ENCODE measurements around the gene CA7. TPM values are rescaled to one million over a fixed set of nuclear protein-coding genes. Genes with fewer than 3 reads are reported as not detected.

Gene CA7
- total RNA-seq, 6 donors from 2014 or later = not detected

DNA sequence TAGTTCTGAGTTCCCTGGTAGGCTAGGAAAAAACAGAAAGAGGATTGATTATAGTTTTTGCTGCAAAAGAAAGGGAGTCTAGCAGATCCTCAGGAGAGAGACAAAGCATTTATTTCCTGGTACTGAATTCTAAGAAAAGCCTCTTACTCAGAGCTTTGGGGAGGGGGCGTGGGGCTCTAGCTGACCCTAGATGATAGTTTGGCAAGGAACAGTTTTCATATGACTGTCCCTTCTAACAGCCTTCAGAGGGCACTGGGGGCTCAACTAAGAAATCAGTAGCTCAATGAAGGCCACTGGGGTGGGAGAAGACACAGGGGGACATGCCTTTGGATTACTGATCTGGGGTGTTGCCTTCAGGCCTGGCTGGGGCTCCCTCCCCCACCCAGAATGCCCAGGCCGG is 4.0 kb downstream of the CA7 start:
- TF ChIP-seq POLR2AphosphoS5 (IDR thresholded peaks at IDR 0.05) (no peak), POLR2A (IDR thresholded peaks at IDR 0.05) (no peak), EP300 (IDR thresholded peaks at IDR 0.05) (no peak)
- TF ChIP-seq, protein P1, sequence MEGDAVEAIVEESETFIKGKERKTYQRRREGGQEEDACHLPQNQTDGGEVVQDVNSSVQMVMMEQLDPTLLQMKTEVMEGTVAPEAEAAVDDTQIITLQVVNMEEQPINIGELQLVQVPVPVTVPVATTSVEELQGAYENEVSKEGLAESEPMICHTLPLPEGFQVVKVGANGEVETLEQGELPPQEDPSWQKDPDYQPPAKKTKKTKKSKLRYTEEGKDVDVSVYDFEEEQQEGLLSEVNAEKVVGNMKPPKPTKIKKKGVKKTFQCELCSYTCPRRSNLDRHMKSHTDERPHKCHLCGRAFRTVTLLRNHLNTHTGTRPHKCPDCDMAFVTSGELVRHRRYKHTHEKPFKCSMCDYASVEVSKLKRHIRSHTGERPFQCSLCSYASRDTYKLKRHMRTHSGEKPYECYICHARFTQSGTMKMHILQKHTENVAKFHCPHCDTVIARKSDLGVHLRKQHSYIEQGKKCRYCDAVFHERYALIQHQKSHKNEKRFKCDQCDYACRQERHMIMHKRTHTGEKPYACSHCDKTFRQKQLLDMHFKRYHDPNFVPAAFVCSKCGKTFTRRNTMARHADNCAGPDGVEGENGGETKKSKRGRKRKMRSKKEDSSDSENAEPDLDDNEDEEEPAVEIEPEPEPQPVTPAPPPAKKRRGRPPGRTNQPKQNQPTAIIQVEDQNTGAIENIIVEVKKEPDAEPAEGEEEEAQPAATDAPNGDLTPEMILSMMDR (IDR thresholded peaks at IDR 0.05) = no peak
- no peak for DNase-seq
- 83 to 84% methylated on average over 1 to 2 of the region's 2 CpGs for WGBS, 2 donors

DNA sequence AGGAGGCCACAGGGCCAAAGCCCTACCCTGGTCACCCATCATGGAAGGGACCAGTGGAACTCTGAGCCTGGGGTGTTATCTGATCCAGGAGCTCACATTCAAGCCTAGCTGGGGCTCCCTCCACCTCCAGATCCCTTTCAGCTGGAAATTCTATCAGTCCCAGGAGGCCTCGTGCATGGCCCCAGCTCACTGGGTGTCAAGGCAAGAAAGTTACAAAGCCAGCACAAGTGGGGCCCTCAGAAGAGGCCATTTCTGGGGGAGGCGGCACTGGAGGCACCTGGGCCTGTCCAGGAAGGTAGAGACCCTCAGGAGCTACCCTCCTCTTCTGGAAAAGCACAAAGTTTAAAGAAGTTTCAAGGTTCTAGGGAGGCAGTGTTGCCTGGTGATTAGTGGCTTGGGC is 4.8 kb downstream of the CA7 start:
- DNase-seq (no peak), ATAC-seq (ENCODE audit: low FRiP score in 2 of 2) (no peak)
- Histone ChIP-seq H3K36me3 (no peaks in the 10 kb centered on the region), H3K9me3 (no peaks in the 10 kb centered on the region), H3K27ac (no peak overlapping the region), H3K27me3 (peaks cover 0 to 16% (median 6%) of the 10 kb centered on the region in 4 donors), H3K4me3 (no peak overlapping the region), H3K4me1 (peaks cover 11 to 12% (median 11%) of the 10 kb centered on the region in 4 donors)
- TF ChIP-seq, protein P1 (IDR thresholded peaks at IDR 0.05) = no peak
- TF ChIP-seq POLR2A (IDR thresholded peaks at IDR 0.05) (no peak), POLR2AphosphoS5 (IDR thresholded peaks at IDR 0.05) (no peak), EP300 (IDR thresholded peaks at IDR 0.05) (no peak)
- 97 to 100% methylated on average over 1 to 2 of the region's 2 CpGs for WGBS, 2 donors

More for the DNA sequence above, 4.0 kb downstream of the CA7 start:
- Histone ChIP-seq H3K27ac (no peak overlapping the region), H3K36me3 (no peaks in the 10 kb centered on the region), H3K4me1 (peaks cover 13 to 14% (median 14%) of the 10 kb centered on the region in 4 donors), H3K9me3 (no peaks in the 10 kb centered on the region), H3K27me3 (peaks cover 0 to 18% (median 8%) of the 10 kb centered on the region in 4 donors), H3K4me3 (no peak overlapping the region)
- no peak for ATAC-seq (ENCODE audit: low FRiP score in 2 of 2)

DNA sequence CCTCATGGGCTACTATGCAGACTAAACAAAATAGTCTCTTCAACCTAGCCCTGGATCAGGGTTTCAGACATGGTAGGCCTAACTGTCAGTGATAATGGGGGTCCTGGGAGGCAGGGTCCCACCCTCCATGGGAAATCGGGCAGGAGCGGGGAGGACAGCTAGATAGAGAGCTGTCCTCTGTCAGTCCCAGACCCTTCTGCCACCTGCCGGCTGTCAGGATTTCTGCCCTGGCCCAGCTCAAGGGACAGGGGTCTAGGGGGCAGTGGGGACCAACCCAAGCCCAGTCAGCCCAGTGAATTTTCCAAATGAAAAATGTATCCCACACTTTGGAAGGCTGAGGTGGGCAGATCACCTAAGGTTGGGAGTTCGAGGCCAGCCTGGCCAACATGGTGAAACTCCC is 5.3 kb downstream of the CA7 start:
- Histone ChIP-seq H3K27me3 (peaks cover 0 to 10% (median 4%) of the 10 kb centered on the region in 4 donors), H3K9me3 (no peaks in the 10 kb centered on the region), H3K27ac (no peak overlapping the region), H3K36me3 (no peaks in the 10 kb centered on the region), H3K4me3 (no peak overlapping the region), H3K4me1 (peaks cover 5 to 7% (median 6%) of the 10 kb centered on the region in 4 donors)
- 88 to 95% methylated on average over 4 of the region's 4 CpGs for WGBS, 2 donors
- ATAC-seq (ENCODE audit: low FRiP score in 2 of 2) (no peak), DNase-seq (no peak)
- TF ChIP-seq POLR2A (IDR thresholded peaks at IDR 0.05) = no peak
- TF ChIP-seq POLR2AphosphoS5 (IDR thresholded peaks at IDR 0.05) = no peak
- TF ChIP-seq, protein P1 (IDR thresholded peaks at IDR 0.05) = no peak
- no peak for TF ChIP-seq EP300 (IDR thresholded peaks at IDR 0.05)

DNA sequence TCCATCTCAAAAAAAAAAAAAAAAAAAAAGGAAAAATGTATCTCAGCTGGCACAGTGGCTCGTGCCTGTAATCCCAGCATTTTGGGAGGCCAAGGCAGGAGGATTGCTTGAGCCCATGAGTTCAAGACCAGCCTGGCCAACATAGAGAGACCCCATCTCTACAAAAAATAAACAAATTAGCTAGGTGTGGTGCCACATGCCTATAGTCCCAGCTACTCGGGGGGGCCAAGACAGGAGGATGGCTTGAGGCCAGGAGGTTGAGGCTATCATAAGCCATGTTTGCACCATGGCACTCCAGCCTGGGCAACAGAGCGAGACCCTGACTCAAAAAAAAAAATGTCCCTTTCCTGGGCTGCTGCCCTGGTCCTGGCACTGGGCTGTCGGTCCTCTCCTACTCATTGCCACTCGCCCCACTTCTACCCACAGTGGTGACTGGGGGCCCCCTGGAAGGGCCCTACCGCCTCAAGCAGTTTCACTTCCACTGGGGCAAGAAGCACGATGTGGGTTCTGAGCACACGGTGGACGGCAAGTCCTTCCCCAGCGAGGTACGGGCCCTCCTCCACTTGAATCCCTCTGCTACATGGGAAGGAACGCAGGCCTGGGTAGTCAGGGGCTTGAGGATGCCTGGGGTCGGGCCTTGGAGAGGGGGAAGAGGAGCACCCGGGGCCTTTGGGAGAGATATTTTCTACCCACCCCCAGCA is 6.1 kb downstream of the CA7 start:
- Histone ChIP-seq H3K9me3 (no peaks in the 10 kb centered on the region), H3K4me1 (no peaks in the 10 kb centered on the region), H3K36me3 (no peaks in the 10 kb centered on the region), H3K4me3 (no peak overlapping the region), H3K27ac (no peak overlapping the region), H3K27me3 (peaks cover 0 to 3% (median under 1%) of the 10 kb centered on the region in 4 donors)
- ATAC-seq (ENCODE audit: low FRiP score in 2 of 2) (no peak), DNase-seq (no peak)
- WGBS, 2 donors = 82 to 88% methylated on average over 11 to 14 of the region's 14 CpGs
- TF ChIP-seq POLR2AphosphoS5 (IDR thresholded peaks at IDR 0.05) (no peak), POLR2A (IDR thresholded peaks at IDR 0.05) (no peak), EP300 (IDR thresholded peaks at IDR 0.05) (no peak)
- TF ChIP-seq, protein P1 (IDR thresholded peaks at IDR 0.05) = no peak

Data from upper lobe of left lung (tissue), 6 donors.